GM12878 (cell line): ENCODE data around the gene CMAS. TPM values are rescaled to one million over a fixed set of nuclear protein-coding genes. Genes with fewer than 3 reads are reported as not detected.

ENCODE experiments used
- ATAC-seq: fragments of 200-7000 bp; cut with Tn5 transposase; 3 replicates; pipeline ENCODE4 v1.9.1; 2020; ENCODE audit warnings: mild to moderate bottlenecking, moderate library complexity
- BruUV-seq: library from RNA; stranded (reverse); fragments of 400-500 nt; replicated peaks from 2 replicates; lab custom pipeline; 2021; lab: Mats Ljungman, UMichigan
- CTCF ChIA-PET: fragments of 300-600 bp; sonication (Branson Sonifier 250); formaldehyde crosslinking; extraction: SDS; loops from one replicate; lab custom pipeline; 2021; ENCODE audit warnings: inconsistent platforms; lab: Yijun Ruan, JAX
- POLR2A ChIA-PET: fragments of 350-600 bp; formaldehyde crosslinking; extraction: SDS; loops from one replicate; lab custom pipeline; 2021; ENCODE audit warnings: inconsistent platforms; lab: Charles Lee
- RAD21 ChIA-PET: fragments of 300-600 bp; sonication (Branson Sonifier 250); formaldehyde crosslinking; loops from one replicate; lab custom pipeline; 2023; ENCODE audit warnings: antibody characterized with exemption; ENCODE audit not compliant: unreplicated experiment; lab: Charles Lee
- SMC1A ChIA-PET: fragments of 300-600 bp; sonication (Branson Sonifier 250); formaldehyde crosslinking; loops from one replicate; lab custom pipeline; 2023; ENCODE audit not compliant: unreplicated experiment, uncharacterized antibody; lab: Charles Lee
- DNase-seq: peaks from one replicate; pipeline ENCODE4 v3.0.0-alpha.2; 2011; ENCODE audit warnings: low read depth, low spot score
- FAIRE-seq: peaks from 3 replicates; lab custom pipeline; 2011; peaks lifted over from hg19 to GRCh38; lab: Jason Lieb, UNC
- H2AFZ ChIP-seq: 2 replicates; pipeline ENCODE4 v1.6.0; 2011; ENCODE audit warnings: low read depth, low read length, control low read depth; ENCODE audit not compliant: control insufficient read depth
- H3K27ac ChIP-seq: 2 replicates; pipeline ENCODE4 v1.5.1; 2011; ENCODE audit warnings: control low read depth; ENCODE audit not compliant: control insufficient read depth, insufficient read depth
- H3K27me3 ChIP-seq, 2 experiments: replicated peaks in 1 of 2; 2 replicates each; pipeline versions ENCODE4 v1.6.0 to v1.6.1; 2011; ENCODE audit warnings: low read length in 1 of 2; ENCODE audit not compliant: control insufficient read depth in 2 of 2, insufficient read depth in 2 of 2
- H3K36me3 ChIP-seq, 2 experiments: 2 replicates each; pipeline ENCODE4 v1.5.1; 2011; ENCODE audit warnings: low read length in 1 of 2; ENCODE audit not compliant: control insufficient read depth in 2 of 2, insufficient read depth in 2 of 2
- H3K4me1 ChIP-seq: 2 replicates; pipeline ENCODE4 v1.6.1; 2011; ENCODE audit warnings: mild to moderate bottlenecking, low read length, moderate library complexity, mixed read lengths; ENCODE audit not compliant: control insufficient read depth, insufficient read depth
- H3K4me2 ChIP-seq: 2 replicates; pipeline ENCODE4 v1.6.0; 2011; ENCODE audit warnings: control low read depth; ENCODE audit not compliant: control insufficient read depth, insufficient read depth
- H3K4me3 ChIP-seq: fragments of 200-600 bp; sonication (generic); 2 replicates; pipeline ENCODE4 v1.5.1; 2016
- H3K79me2 ChIP-seq: 2 replicates; pipeline ENCODE4 v1.6.0; 2011; ENCODE audit warnings: low read length; ENCODE audit not compliant: control insufficient read depth, insufficient read depth
- H3K9ac ChIP-seq: 2 replicates; pipeline ENCODE4 v1.8.0; 2011; ENCODE audit warnings: low read length, control low read depth, mixed read lengths; ENCODE audit not compliant: control insufficient read depth, insufficient read depth
- H3K9me3 ChIP-seq: replicated peaks from 3 replicates; pipeline ENCODE4 v1.5.1; 2011; ENCODE audit warnings: mild to moderate bottlenecking, low read length; ENCODE audit not compliant: control insufficient read depth, insufficient read depth
- H4K20me1 ChIP-seq: 2 replicates; pipeline ENCODE4 v1.6.0; 2011; ENCODE audit not compliant: control insufficient read depth, insufficient read depth
- ATF7 ChIP-seq: fragments of 450-650 bp; IDR thresholded peaks from 2 replicates; pipeline ENCODE4 v1.6.1; 2016; ENCODE audit warnings: low read depth, mild to moderate bottlenecking
- BMI1 ChIP-seq: fragments of 450-650 bp; IDR thresholded peaks from 2 replicates; pipeline ENCODE4 v1.6.1; 2016; ENCODE audit warnings: mild to moderate bottlenecking, moderate library complexity, borderline replicate concordance
- CBX5 ChIP-seq: sonication (generic); IDR thresholded peaks from 2 replicates; pipeline ENCODE4 v1.6.1; 2016; ENCODE audit warnings: low read depth, moderate library complexity, mild to moderate bottlenecking, inconsistent platforms
- FOXM1 ChIP-seq: IDR thresholded peaks from 2 replicates; pipeline ENCODE4 v1.6.1; 2012; ENCODE audit warnings: low read depth, mild to moderate bottlenecking, inconsistent platforms, low read length, moderate library complexity
- HCFC1 ChIP-seq: fragments of 150-350 bp; IDR thresholded peaks from 2 replicates; pipeline ENCODE4 v1.6.1; 2014; ENCODE audit warnings: low read length
- IKZF1 ChIP-seq: fragments of 450-650 bp; conservative IDR thresholded peaks from 2 replicates; pipeline ENCODE4 v1.6.1; 2017; ENCODE audit warnings: antibody characterized with exemption, mild to moderate bottlenecking
- KLF5 ChIP-seq: fragments of 450-650 bp; IDR thresholded peaks from 2 replicates; pipeline ENCODE4 v1.6.1; 2014; ENCODE audit warnings: mild to moderate bottlenecking; ENCODE audit not compliant: partially characterized antibody
- MTA2 ChIP-seq: fragments of 450-650 bp; IDR thresholded peaks from 2 replicates; pipeline ENCODE4 v1.6.1; 2016; ENCODE audit warnings: low read depth, mild to moderate bottlenecking, moderate library complexity
- MXI1 ChIP-seq: fragments of 150-350 bp; IDR thresholded peaks from 2 replicates; pipeline ENCODE4 v1.6.1; 2011; ENCODE audit warnings: low read depth, mild to moderate bottlenecking, inconsistent platforms, low read length, improper control_type of control experiment
- NFYA ChIP-seq: IDR thresholded peaks from 2 replicates; pipeline ENCODE4 v1.6.1; 2011; ENCODE audit warnings: low read depth, mild to moderate bottlenecking, low read length, improper control_type of control experiment, borderline replicate concordance
- PKNOX1 ChIP-seq: fragments of 450-650 bp; IDR thresholded peaks from 2 replicates; pipeline ENCODE4 v1.6.1; 2016; ENCODE audit warnings: mild to moderate bottlenecking
- SIN3A ChIP-seq: IDR thresholded peaks from 2 replicates; pipeline ENCODE4 v1.6.1; 2012; ENCODE audit warnings: low read depth, low read length, improper control_type of control experiment
- SIX5 ChIP-seq: IDR thresholded peaks from 2 replicates; pipeline ENCODE4 v1.6.1; 2011; ENCODE audit warnings: mild to moderate bottlenecking, low read depth, low read length, moderate library complexity; ENCODE audit not compliant: severe bottlenecking
- SP1 ChIP-seq: IDR thresholded peaks from one replicate; pipeline ENCODE4 v1.6.1; 2011; ENCODE audit warnings: low read depth, low read length
- SRF ChIP-seq, 2 experiments: IDR thresholded peaks; 2 replicates each; pipeline ENCODE4 v1.6.1; 2011; ENCODE audit warnings: low read depth in 2 of 2, low read length in 2 of 2, mild to moderate bottlenecking in 1 of 2, moderate library complexity in 1 of 2
- TAF1 ChIP-seq: IDR thresholded peaks from 2 replicates; pipeline ENCODE4 v1.6.1; 2011; ENCODE audit warnings: mild to moderate bottlenecking, low read depth, low read length, borderline replicate concordance
- TCF7 ChIP-seq: IDR thresholded peaks from 2 replicates; pipeline ENCODE4 v1.6.1; 2014; ENCODE audit warnings: antibody characterized with exemption, borderline replicate concordance
- ZSCAN29 ChIP-seq: fragments of 450-650 bp; IDR thresholded peaks from 2 replicates; pipeline ENCODE4 v1.6.1; 2017; ENCODE audit warnings: mild to moderate bottlenecking, moderate library complexity
- WGBS: methylation state at CpG from one replicate; pipeline ENCODE4 v1.1.6; 2016; ENCODE audit warnings: low lambda C conversion rate; ENCODE audit not compliant: insufficient replicate concordance, insufficient coverage; ENCODE audit errors: missing lambda C conversion rate; 5-methylcytosine and 5-hydroxymethylcytosine counted together
- in situ Hi-C: fragments of 300-500 bp; cut with MboI; formaldehyde crosslinking; loops from 9 replicates; pipeline ENCODE4 v1.14.3; 2018; ENCODE audit warnings: mixed read lengths
- intact Hi-C: fragments of 100-400 bp; cut with micrococcal nuclease; formaldehyde crosslinking; loops from one replicate; pipeline ENCODE4 v1.14.2; 2022; ENCODE audit not compliant: unreplicated experiment
- polyA plus RNA-seq, 11 experiments: library from polyadenylated mRNA; depleted of rRNA in 4 of 11; unstranded in 6 of 11; stranded (reverse) in 5 of 11; fragments of >200 nt; fragmentation: Nextera tagmentation in 4 of 11; fragmentation: Illumina TruSeq in 1 of 11; extraction: Ambion mirVana in 4 of 11; extraction: Trizol in 1 of 11; gene quantifications; 1 replicate in 1 of 11; 2 replicates in 10 of 11; pipeline versions ENCODE4 v1.2.1 to v1.2.3, GENCODE V29; 2011 to 2016; ENCODE audit warnings: inconsistent platforms in 2 of 11, missing spikeins in 2 of 11, low read depth in 1 of 11
- total RNA-seq, 4 experiments: library from RNA; depleted of rRNA in 3 of 4; stranded (reverse); fragments of >200 nt in 3 of 4; fragmentation: Illumina TruSeq in 1 of 4; extraction: Trizol in 1 of 4; gene quantifications; 2 replicates each; pipeline versions ENCODE4 v1.2.1 to v1.2.3, GENCODE V29; 2013 to 2021
- TF ChIP-seq, protein P1 (sequence below): fragments of 450-650 bp; IDR thresholded peaks from 2 replicates; pipeline ENCODE4 v1.6.1; 2016; ENCODE audit warnings: mild to moderate bottlenecking
- TF ChIP-seq, protein P2 (sequence below), 3 experiments: IDR thresholded peaks in 2 of 3; conservative IDR thresholded peaks in 1 of 3; 2 replicates each; pipeline ENCODE4 v1.5.1; 2011; ENCODE audit warnings: low read depth in 3 of 3, low read length in 3 of 3, mild to moderate bottlenecking in 3 of 3, control low read depth in 2 of 3, moderate library complexity in 2 of 3, inconsistent platforms in 1 of 3, mixed read lengths in 1 of 3; ENCODE audit not compliant: control insufficient read depth in 2 of 3, insufficient read depth in 1 of 3; ENCODE audit errors: extremely low read depth in 1 of 3

The CMAS gene
- total and polyA plus RNA-seq, 10 of the 15 experiments (the other 5 are each of a cell fraction or from before 2014, with no cell fraction given) = 12.9 to 73.2 (median 30.8) TPM

GRCh38 chr12:22110176-22110575 lies 64.2 kb downstream of the CMAS start:
- ChIA-PET POLR2A (no interaction called here), RAD21 (interaction anchor here (0.6 kb wide), 1 partner anchor 16 kb away, joined by 3 read pairs; no protein-coding TSS in a partner anchor), SMC1A (no interaction called here), CTCF (no interaction called here)
- H3K9me3 ChIP-seq = no peaks in the 10 kb centered on the region
- ATAC-seq = no peak
- in situ Hi-C loops = no loop called here
- H4K20me1 ChIP-seq = no peaks in the 10 kb centered on the region
- no peaks in the 10 kb centered on the region for H3K36me3 ChIP-seq
- no peak for DNase-seq
- WGBS = 0% methylated on average over 3 of the region's 3 CpGs
- no peak overlapping the region for H2AFZ ChIP-seq
- no peak overlapping the region for H3K9ac ChIP-seq
- H3K27ac ChIP-seq = no peak overlapping the region
- H3K4me1 ChIP-seq = no peaks in the 10 kb centered on the region
- H3K79me2 ChIP-seq = no peaks in the 10 kb centered on the region
- intact Hi-C loops = no loop called here
- no peak overlapping the region for H3K4me3 ChIP-seq
- H3K27me3 ChIP-seq = no peaks in the 10 kb centered on the region
- H3K4me2 ChIP-seq = no peak overlapping the region
- TF ChIP-seq IKZF1 (no peak), ZSCAN29 (no peak), CBX5 (no peak), NFYA (no peak), TAF1 (no peak), SRF (IDR thresholded peaks at IDR 0.05; ENCODE audit: low read depth in 2 of 2, low read length in 2 of 2) (no peak), KLF5 (no peak), ATF7 (no peak), SP1 (no peak), BMI1 (no peak), FOXM1 (no peak), MTA2 (no peak), SIX5 (no peak), MXI1 (no peak), TCF7 (no peak), PKNOX1 (no peak), HCFC1 (no peak), SIN3A (no peak)
- TF ChIP-seq, protein P1, sequence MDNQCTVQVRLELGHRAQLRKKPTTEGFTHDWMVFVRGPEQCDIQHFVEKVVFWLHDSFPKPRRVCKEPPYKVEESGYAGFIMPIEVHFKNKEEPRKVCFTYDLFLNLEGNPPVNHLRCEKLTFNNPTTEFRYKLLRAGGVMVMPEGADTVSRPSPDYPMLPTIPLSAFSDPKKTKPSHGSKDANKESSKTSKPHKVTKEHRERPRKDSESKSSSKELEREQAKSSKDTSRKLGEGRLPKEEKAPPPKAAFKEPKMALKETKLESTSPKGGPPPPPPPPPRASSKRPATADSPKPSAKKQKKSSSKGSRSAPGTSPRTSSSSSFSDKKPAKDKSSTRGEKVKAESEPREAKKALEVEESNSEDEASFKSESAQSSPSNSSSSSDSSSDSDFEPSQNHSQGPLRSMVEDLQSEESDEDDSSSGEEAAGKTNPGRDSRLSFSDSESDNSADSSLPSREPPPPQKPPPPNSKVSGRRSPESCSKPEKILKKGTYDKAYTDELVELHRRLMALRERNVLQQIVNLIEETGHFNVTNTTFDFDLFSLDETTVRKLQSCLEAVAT = no peak
- TF ChIP-seq, protein P2, sequence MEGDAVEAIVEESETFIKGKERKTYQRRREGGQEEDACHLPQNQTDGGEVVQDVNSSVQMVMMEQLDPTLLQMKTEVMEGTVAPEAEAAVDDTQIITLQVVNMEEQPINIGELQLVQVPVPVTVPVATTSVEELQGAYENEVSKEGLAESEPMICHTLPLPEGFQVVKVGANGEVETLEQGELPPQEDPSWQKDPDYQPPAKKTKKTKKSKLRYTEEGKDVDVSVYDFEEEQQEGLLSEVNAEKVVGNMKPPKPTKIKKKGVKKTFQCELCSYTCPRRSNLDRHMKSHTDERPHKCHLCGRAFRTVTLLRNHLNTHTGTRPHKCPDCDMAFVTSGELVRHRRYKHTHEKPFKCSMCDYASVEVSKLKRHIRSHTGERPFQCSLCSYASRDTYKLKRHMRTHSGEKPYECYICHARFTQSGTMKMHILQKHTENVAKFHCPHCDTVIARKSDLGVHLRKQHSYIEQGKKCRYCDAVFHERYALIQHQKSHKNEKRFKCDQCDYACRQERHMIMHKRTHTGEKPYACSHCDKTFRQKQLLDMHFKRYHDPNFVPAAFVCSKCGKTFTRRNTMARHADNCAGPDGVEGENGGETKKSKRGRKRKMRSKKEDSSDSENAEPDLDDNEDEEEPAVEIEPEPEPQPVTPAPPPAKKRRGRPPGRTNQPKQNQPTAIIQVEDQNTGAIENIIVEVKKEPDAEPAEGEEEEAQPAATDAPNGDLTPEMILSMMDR (IDR thresholded peaks at IDR 0.05 in 2 of 3, conservative IDR thresholded peaks at IDR 0.05 in 1 of 3; ENCODE audit: control insufficient read depth in 2 of 3, extremely low read depth in 1 of 3, insufficient read depth in 1 of 3, low read depth in 3 of 3, low read length in 3 of 3) = no peak
- no peak for FAIRE-seq
- no TSS peak for BruUV-seq
